Ishikawa (cell line): ENCODE data around the gene GARIN5B.

Experiments used
- CEBPB ChIP-seq: IDR thresholded peaks from 2 replicates; pipeline ENCODE4 v1.6.1; 2012
- CREB1 ChIP-seq: IDR thresholded peaks from 2 replicates; pipeline ENCODE4 v1.6.1; 2012; ENCODE audit warnings: low read depth
- EGR1 ChIP-seq: IDR thresholded peaks from 2 replicates; pipeline ENCODE4 v1.6.1; 2012
- EP300 ChIP-seq: IDR thresholded peaks from 2 replicates; pipeline ENCODE4 v1.6.1; 2012; ENCODE audit warnings: borderline replicate concordance
- FOXM1 ChIP-seq: IDR thresholded peaks from 2 replicates; pipeline ENCODE4 v1.6.1; 2012; ENCODE audit warnings: low read depth, borderline replicate concordance
- NFIC ChIP-seq: IDR thresholded peaks from 2 replicates; pipeline ENCODE4 v1.6.1; 2012
- RAD21 ChIP-seq: IDR thresholded peaks from 2 replicates; pipeline ENCODE4 v1.6.1; 2012; ENCODE audit warnings: low read depth
- TAF1 ChIP-seq: IDR thresholded peaks from 2 replicates; pipeline ENCODE4 v1.6.1; 2012; ENCODE audit warnings: low read depth, mild to moderate bottlenecking
- TCF12 ChIP-seq: IDR thresholded peaks from 2 replicates; pipeline ENCODE4 v1.6.1; 2012; ENCODE audit warnings: low read depth
- TEAD4 ChIP-seq: IDR thresholded peaks from 2 replicates; pipeline ENCODE4 v1.6.1; 2012
- YY1 ChIP-seq: IDR thresholded peaks from 2 replicates; pipeline ENCODE4 v1.6.1; 2012; ENCODE audit warnings: low read depth
- ZBTB7A ChIP-seq: IDR thresholded peaks from 2 replicates; pipeline ENCODE4 v1.6.1; 2012; ENCODE audit warnings: low read depth
- TF ChIP-seq, protein P1 (sequence below): IDR thresholded peaks from 2 replicates; pipeline ENCODE4 v1.6.1; 2012; ENCODE audit warnings: low read depth, mild to moderate bottlenecking
- TF ChIP-seq, protein P2 (sequence below): IDR thresholded peaks from 2 replicates; pipeline ENCODE4 v1.6.1; 2012
- TF ChIP-seq, protein P3 (sequence below): IDR thresholded peaks from 2 replicates; pipeline ENCODE4 v1.6.1; 2012

Gene GARIN5B

DNA sequence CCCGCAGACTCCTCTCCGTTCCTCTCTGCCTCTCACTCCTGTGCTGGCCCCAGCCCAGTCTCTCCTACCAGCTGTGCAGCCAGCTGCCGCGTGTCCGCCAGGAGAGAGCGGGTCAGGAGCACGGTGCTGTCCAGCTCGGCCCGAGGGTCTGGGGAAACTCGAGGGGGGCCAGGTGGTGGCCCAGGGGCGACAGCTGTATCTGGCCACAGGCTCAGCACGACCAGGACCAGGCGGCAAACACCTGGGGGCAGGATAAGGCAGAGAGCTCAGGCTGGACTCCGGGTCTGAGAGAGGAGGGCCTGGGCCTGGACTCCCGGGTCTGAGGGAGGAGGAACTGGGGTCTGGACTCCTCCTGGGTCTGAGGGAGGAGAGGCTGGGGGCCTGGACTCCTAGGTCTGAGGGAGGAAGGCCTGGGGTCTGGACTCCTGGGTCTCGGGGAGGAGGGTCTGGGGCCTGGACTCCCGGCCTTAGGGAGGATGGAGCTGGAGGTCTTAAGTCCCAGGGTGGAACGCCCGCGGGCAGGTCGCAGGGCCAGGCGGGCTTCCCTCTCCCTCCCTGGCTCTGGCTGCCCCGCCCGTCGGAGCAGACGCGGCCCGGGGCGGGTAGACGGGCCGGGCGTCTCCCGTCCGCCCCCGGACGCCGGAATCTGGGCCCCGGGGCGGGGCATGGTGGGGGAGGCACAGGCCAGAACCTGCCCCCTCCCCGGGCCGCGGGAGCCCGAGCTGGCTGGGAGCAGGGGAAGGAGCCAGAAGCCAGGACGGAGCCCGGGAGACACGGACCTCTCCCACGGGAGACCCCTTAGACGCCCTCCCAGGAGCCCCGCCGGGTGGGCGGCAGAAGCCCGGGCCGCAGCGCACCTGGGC, 5.9 kb upstream of the GARIN5B start:
- no peak for TF ChIP-seq TEAD4
- no peak for TF ChIP-seq CEBPB
- peak; percentile 90 for TF ChIP-seq EGR1
- TF ChIP-seq, protein P1, sequence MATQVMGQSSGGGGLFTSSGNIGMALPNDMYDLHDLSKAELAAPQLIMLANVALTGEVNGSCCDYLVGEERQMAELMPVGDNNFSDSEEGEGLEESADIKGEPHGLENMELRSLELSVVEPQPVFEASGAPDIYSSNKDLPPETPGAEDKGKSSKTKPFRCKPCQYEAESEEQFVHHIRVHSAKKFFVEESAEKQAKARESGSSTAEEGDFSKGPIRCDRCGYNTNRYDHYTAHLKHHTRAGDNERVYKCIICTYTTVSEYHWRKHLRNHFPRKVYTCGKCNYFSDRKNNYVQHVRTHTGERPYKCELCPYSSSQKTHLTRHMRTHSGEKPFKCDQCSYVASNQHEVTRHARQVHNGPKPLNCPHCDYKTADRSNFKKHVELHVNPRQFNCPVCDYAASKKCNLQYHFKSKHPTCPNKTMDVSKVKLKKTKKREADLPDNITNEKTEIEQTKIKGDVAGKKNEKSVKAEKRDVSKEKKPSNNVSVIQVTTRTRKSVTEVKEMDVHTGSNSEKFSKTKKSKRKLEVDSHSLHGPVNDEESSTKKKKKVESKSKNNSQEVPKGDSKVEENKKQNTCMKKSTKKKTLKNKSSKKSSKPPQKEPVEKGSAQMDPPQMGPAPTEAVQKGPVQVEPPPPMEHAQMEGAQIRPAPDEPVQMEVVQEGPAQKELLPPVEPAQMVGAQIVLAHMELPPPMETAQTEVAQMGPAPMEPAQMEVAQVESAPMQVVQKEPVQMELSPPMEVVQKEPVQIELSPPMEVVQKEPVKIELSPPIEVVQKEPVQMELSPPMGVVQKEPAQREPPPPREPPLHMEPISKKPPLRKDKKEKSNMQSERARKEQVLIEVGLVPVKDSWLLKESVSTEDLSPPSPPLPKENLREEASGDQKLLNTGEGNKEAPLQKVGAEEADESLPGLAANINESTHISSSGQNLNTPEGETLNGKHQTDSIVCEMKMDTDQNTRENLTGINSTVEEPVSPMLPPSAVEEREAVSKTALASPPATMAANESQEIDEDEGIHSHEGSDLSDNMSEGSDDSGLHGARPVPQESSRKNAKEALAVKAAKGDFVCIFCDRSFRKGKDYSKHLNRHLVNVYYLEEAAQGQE, result no peak
- TF ChIP-seq NFIC, result no peak
- TF ChIP-seq TAF1, result no peak

DNA sequence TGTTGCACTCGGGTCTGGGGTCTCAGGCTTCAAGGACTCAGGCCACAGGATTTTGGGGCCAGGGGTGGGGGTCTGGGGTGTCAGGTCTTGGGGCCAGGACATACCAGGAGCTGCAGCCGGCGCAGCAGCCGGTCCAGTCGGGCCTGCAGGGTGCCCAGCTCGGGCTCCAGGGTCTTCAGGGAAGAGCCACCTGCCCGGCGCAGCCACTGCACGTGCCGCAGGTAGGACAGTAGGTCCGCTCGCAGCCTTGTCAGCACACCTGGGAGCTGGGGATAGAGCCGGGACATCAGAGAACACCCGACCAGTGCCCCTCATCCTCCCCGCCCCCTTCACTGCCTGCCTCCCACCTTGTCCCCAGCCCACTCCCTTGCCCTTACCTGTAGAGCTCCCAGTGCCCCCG, 5.0 kb upstream of the GARIN5B start:
- TF ChIP-seq, protein P2, sequence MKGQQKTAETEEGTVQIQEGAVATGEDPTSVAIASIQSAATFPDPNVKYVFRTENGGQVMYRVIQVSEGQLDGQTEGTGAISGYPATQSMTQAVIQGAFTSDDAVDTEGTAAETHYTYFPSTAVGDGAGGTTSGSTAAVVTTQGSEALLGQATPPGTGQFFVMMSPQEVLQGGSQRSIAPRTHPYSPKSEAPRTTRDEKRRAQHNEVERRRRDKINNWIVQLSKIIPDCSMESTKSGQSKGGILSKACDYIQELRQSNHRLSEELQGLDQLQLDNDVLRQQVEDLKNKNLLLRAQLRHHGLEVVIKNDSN, result no peak
- no peak for TF ChIP-seq TCF12
- no peak for TF ChIP-seq NFIC
- TF ChIP-seq, protein P1, result no peak
- TF ChIP-seq TAF1, result no peak
- TF ChIP-seq EGR1, result no peak
- TF ChIP-seq TEAD4, result no peak
- TF ChIP-seq YY1, result no peak
- no peak for TF ChIP-seq RAD21
- no peak for TF ChIP-seq ZBTB7A
- no peak for TF ChIP-seq EP300

DNA sequence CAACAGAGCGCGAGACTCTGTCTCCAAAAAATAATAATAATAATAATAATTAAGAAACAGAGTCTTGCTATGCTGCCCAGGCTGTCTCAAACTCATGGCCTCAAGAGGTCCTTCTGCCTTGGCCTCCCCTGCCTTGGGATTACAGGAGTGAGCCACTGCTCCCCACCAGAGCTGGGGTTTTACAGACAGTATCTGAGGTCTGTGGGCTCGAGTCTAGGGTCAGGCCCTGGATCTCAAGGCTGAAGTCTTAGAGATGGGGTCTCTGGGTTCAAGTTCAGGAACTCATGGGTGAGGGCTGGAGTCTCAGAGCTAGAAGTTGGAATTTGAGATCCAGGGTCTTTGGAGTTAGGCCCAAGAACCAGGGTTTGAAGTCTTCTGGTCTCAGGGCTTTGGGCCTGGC, 3.7 kb upstream of the GARIN5B start:
- TF ChIP-seq, protein P2, result no peak
- TF ChIP-seq, protein P1, result no peak
- TF ChIP-seq EP300, result no peak
- no peak for TF ChIP-seq CEBPB
- TF ChIP-seq CREB1, result no peak
- no peak for TF ChIP-seq NFIC
- no peak for TF ChIP-seq TAF1
- no peak for TF ChIP-seq FOXM1
- TF ChIP-seq RAD21, result no peak

DNA sequence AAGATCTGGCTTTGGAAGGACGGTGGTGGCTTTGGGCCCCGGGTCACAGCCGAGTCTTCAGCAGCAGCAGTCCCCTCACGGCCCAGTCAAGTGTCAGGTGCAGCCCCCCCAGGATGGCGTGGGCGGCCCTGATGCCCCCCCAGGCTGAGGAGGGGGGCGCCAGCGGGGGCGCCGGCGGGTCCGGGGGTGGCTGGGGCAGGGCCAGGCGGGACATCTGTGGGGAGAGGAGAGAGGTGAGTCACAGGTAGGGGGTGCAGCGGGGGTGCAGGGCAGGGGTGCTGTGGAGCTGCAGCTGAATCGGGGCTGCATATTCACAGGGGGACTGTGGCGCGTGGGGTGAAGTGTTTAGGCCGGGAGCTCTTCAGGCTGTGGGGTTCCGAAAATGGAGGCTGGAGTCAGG, 2.9 kb upstream of the GARIN5B start:
- TF ChIP-seq TEAD4 (no peak), EP300 (no peak), ZBTB7A (no peak), YY1 (no peak), RAD21 (no peak), TAF1 (no peak), NFIC (no peak), CEBPB (no peak), TCF12 (no peak), EGR1 (no peak), FOXM1 (no peak), CREB1 (no peak)
- TF ChIP-seq, protein P1, result no peak
- TF ChIP-seq, protein P3, sequence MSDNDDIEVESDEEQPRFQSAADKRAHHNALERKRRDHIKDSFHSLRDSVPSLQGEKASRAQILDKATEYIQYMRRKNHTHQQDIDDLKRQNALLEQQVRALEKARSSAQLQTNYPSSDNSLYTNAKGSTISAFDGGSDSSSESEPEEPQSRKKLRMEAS, result no peak
- TF ChIP-seq, protein P2, result no peak
